Bronchial epithelial cell (primary cell): ENCODE measurements around the gene AKR1C2. TPM values are rescaled to one million over a fixed set of nuclear protein-coding genes. Genes with fewer than 3 reads are reported as not detected.
"Not testable (repeated sequence)": the region's sequence is repeated elsewhere in the genome, so short reads cannot be mapped to it uniquely, and the experiment has no call there.

Experiments
- DNase-seq: peaks from one replicate; pipeline ENCODE4 v3.0.0-alpha.2; 2010; ENCODE audit warnings: low read depth
- FAIRE-seq: peaks from 2 replicates; lab custom pipeline; 2011; peaks lifted over from hg19 to GRCh38; lab: Jason Lieb, UNC
- H3K27me3 ChIP-seq: 2 replicates; pipeline ENCODE4 v1.5.1; 2011; ENCODE audit warnings: low read length; ENCODE audit not compliant: control insufficient read depth, insufficient read depth
- H3K36me3 ChIP-seq: 2 replicates; pipeline ENCODE4 v1.5.1; 2011; ENCODE audit warnings: low read length; ENCODE audit not compliant: control insufficient read depth, insufficient read depth
- H3K4me3 ChIP-seq: 2 replicates; pipeline ENCODE4 v1.5.1; 2011; ENCODE audit warnings: mild to moderate bottlenecking, low read depth, low read length, control low read depth
- CTCF ChIP-seq: IDR thresholded peaks from 2 replicates; pipeline ENCODE4 v1.5.1; 2011; ENCODE audit warnings: mild to moderate bottlenecking, moderate library complexity, low read length, control low read depth, inconsistent platforms; ENCODE audit not compliant: insufficient read depth, severe bottlenecking
- total RNA-seq: library from RNA; depleted of rRNA; stranded (reverse); fragments of >200 nt; gene quantifications from 2 replicates; pipeline ENCODE4 v1.2.1, GENCODE V29; 2014

The AKR1C2 gene
- total RNA-seq, 1 donor from 2014 or later, result 191 TPM

- no peaks in the 10 kb centered on the region for H3K27me3 ChIP-seq
- H3K36me3 ChIP-seq, result no peaks in the 10 kb centered on the region
- FAIRE-seq (no peak), DNase-seq (peak; percentile 80)
- H3K4me3 ChIP-seq, result no peak overlapping the region
- no peak for TF ChIP-seq CTCF
Measured at GRCh38 chr10:4941540-4942330, 61.9 kb downstream of the AKR1C2 start.

GRCh38 chr10:4940909-4941308, 62.7 kb downstream of the AKR1C2 start:
- H3K4me3 ChIP-seq, DNase-seq, H3K36me3 ChIP-seq, H3K27me3 ChIP-seq, FAIRE-seq: not testable (repeated sequence)

- DNase-seq (peak; percentile 78), FAIRE-seq (peak; percentile 83)
- not testable (repeated sequence) for H3K36me3 ChIP-seq, H3K27me3 ChIP-seq, H3K4me3 ChIP-seq
Measured at GRCh38 chr10:4940073-4940428, 63.6 kb downstream of the AKR1C2 start.

GRCh38 chr10:4939224-4940072, 64.2 kb downstream of the AKR1C2 start:
- H3K36me3 ChIP-seq, result no peaks in the 10 kb centered on the region
- FAIRE-seq (no peak), DNase-seq (peak; percentile 78)
- H3K4me3 ChIP-seq, result no peak overlapping the region
- H3K27me3 ChIP-seq, result no peaks in the 10 kb centered on the region
- TF ChIP-seq CTCF, result no peak

Other genes with a start within 250 kb of the AKR1C2 start
- 4.2 and 6.1 TPM in 2 replicates for gene AKR1E2, start 177.7 kb downstream of the AKR1C2 start, total RNA-seq
- 63.2 and 113 TPM in 2 replicates for gene AKR1C1, start 40.4 kb downstream of the AKR1C2 start, total RNA-seq
- 45.5 and 69.5 TPM in 2 replicates for gene AKR1C3, start 90.6 kb upstream of the AKR1C2 start, total RNA-seq
- 0.26 TPM in 1 of 2 replicates, not detected in the other for gene AKR1C8, start 181.3 kb upstream of the AKR1C2 start, total RNA-seq
- gene AKR1C4, start 193.0 kb upstream of the AKR1C2 start, total RNA-seq, result not detected in 2 replicates